ENCODE data around the gene C22orf23.
"Not testable (repeated sequence)": the region's sequence is repeated elsewhere in the genome, so short reads cannot be mapped to it uniquely, and the experiment has no call there.

- TF ChIP-seq EZH2phosphoT487 (conservative IDR thresholded peaks at IDR 0.05; ENCODE audit: low read length), result not testable (repeated sequence)
- TF ChIP-seq, protein P1, sequence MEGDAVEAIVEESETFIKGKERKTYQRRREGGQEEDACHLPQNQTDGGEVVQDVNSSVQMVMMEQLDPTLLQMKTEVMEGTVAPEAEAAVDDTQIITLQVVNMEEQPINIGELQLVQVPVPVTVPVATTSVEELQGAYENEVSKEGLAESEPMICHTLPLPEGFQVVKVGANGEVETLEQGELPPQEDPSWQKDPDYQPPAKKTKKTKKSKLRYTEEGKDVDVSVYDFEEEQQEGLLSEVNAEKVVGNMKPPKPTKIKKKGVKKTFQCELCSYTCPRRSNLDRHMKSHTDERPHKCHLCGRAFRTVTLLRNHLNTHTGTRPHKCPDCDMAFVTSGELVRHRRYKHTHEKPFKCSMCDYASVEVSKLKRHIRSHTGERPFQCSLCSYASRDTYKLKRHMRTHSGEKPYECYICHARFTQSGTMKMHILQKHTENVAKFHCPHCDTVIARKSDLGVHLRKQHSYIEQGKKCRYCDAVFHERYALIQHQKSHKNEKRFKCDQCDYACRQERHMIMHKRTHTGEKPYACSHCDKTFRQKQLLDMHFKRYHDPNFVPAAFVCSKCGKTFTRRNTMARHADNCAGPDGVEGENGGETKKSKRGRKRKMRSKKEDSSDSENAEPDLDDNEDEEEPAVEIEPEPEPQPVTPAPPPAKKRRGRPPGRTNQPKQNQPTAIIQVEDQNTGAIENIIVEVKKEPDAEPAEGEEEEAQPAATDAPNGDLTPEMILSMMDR (IDR thresholded peaks at IDR 0.05; ENCODE audit: insufficient read depth, low read length, poor library complexity, severe bottlenecking), result not testable (repeated sequence)
These were observed 6.1 kb downstream of the C22orf23 start for GRCh38 chr22:37947142-37947795.
